K562 (cell line): ENCODE results near the gene KCND2. TPM values are rescaled to one million over a fixed set of nuclear protein-coding genes. Genes with fewer than 3 reads are reported as not detected.
"Not testable (repeated sequence)": the region's sequence is repeated elsewhere in the genome, so short reads cannot be mapped to it uniquely, and the experiment has no call there.

ENCODE experiments used
- ATAC-seq: fragments of 200-7000 bp; cut with Tn5 transposase; 3 replicates; pipeline ENCODE4 v1.9.1; 2020; ENCODE audit warnings: moderate library complexity
- BruUV-seq: library from RNA; stranded (reverse); fragments of 400-500 nt; replicated peaks from 2 replicates; lab custom pipeline; 2021; lab: Mats Ljungman, UMichigan
- CTCF ChIA-PET: fragments of 300-600 bp; formaldehyde crosslinking; extraction: SDS; loops from one replicate; lab custom pipeline; 2021; ENCODE audit warnings: low intra/inter-chr PET ratio; lab: Yijun Ruan, JAX
- POLR2A ChIA-PET: fragments of 300-600, 350-650 bp; sonication (Branson Sonifier 250); formaldehyde crosslinking; extraction: SDS; loops from one replicate; lab custom pipeline; 2021; ENCODE audit warnings: antibody characterized with exemption, inconsistent platforms; lab: Yijun Ruan, JAX
- DNase-seq, 4 experiments: peaks; one replicate each; pipeline versions ENCODE4 v3.0.0 to v3.0.0-alpha.2; 2011 to 2018; ENCODE audit warnings: low spot score in 3 of 4, mixed read lengths in 3 of 4; ENCODE audit errors: extremely low read depth in 1 of 4
- FAIRE-seq: peaks from 2 replicates; lab custom pipeline; 2011; peaks lifted over from hg19 to GRCh38; lab: Jason Lieb, UNC
- H2AFZ ChIP-seq: 2 replicates; pipeline ENCODE4 v1.6.0; 2011; ENCODE audit warnings: low read depth, low read length, control low read depth, inconsistent platforms
- H3K27ac ChIP-seq: fragments of 200-600 bp; 3 replicates; pipeline ENCODE4 v1.8.0; 2011; ENCODE audit warnings: low read depth, mild to moderate bottlenecking, control low read depth, inconsistent platforms, low read length, moderate library complexity, mixed read lengths; ENCODE audit errors: extremely low read depth
- H3K27me3 ChIP-seq, 2 experiments: fragments of 300-600 bp in 1 of 2; 2 replicates in 1 of 2; 3 replicates in 1 of 2; pipeline versions ENCODE4 v1.6.0 to v1.8.0; 2011; ENCODE audit warnings: inconsistent platforms in 2 of 2, low read length in 2 of 2, mild to moderate bottlenecking in 1 of 2, mixed read lengths in 1 of 2, moderate library complexity in 1 of 2; ENCODE audit not compliant: control insufficient read depth in 2 of 2, insufficient read depth in 2 of 2
- H3K36me3 ChIP-seq: fragments of 300-600 bp; 3 replicates; pipeline ENCODE4 v1.8.0; 2011; ENCODE audit warnings: mild to moderate bottlenecking, low read length, inconsistent platforms; ENCODE audit not compliant: control insufficient read depth, insufficient read depth
- H3K4me1 ChIP-seq, 2 experiments: fragments of 200-600 bp in 1 of 2; replicated peaks in 1 of 2; 2 replicates in 1 of 2; 3 replicates in 1 of 2; pipeline versions ENCODE4 v1.5.1 to v1.8.0; 2011; ENCODE audit warnings: inconsistent platforms in 2 of 2, low read length in 2 of 2, mild to moderate bottlenecking in 1 of 2, mixed read lengths in 1 of 2, moderate library complexity in 1 of 2; ENCODE audit not compliant: control insufficient read depth in 2 of 2, insufficient read depth in 2 of 2
- H3K4me2 ChIP-seq: 2 replicates; pipeline ENCODE4 v1.6.1; 2011; ENCODE audit warnings: low read length, control low read depth, inconsistent platforms, mixed read lengths; ENCODE audit not compliant: insufficient read depth
- H3K4me3 ChIP-seq: fragments of 200-600 bp; sonication (generic), shearing (Covaris generic); 2 replicates; pipeline ENCODE4 v1.5.1; 2016; ENCODE audit warnings: control low read depth, inconsistent platforms
- H3K79me2 ChIP-seq: fragments of 200-600 bp; 3 replicates; pipeline ENCODE4 v1.8.0; 2011; ENCODE audit warnings: low read length, inconsistent platforms; ENCODE audit not compliant: control insufficient read depth, insufficient read depth
- H3K9ac ChIP-seq, 2 experiments: 2 replicates each; pipeline versions ENCODE4 v1.6.0 to v1.6.1; 2011; ENCODE audit warnings: low read depth in 2 of 2, low read length in 2 of 2, control low read depth in 1 of 2, inconsistent platforms in 1 of 2, mild to moderate bottlenecking in 1 of 2, mixed read lengths in 1 of 2; ENCODE audit not compliant: insufficient read depth in 1 of 2
- H3K9me1 ChIP-seq: one replicate; pipeline ENCODE4 v1.6.0; 2011; ENCODE audit warnings: inconsistent platforms, mild to moderate bottlenecking, low read length, moderate library complexity; ENCODE audit not compliant: control insufficient read depth, insufficient read depth
- H3K9me3 ChIP-seq: replicated peaks from 2 replicates; pipeline ENCODE4 v1.5.1; 2011; ENCODE audit warnings: low read depth, low read length, inconsistent platforms; ENCODE audit not compliant: control insufficient read depth, insufficient read depth
- H4K20me1 ChIP-seq: replicated peaks from 2 replicates; pipeline ENCODE4 v1.6.1; 2011; ENCODE audit warnings: low read length, inconsistent platforms, mixed read lengths; ENCODE audit not compliant: control insufficient read depth, insufficient read depth
- CBFA2T3 ChIP-seq: fragments of 450-650 bp; IDR thresholded peaks from 2 replicates; pipeline ENCODE4 v1.6.1; 2017
- FOXA1 ChIP-seq: fragments of 450-650 bp; IDR thresholded peaks from 2 replicates; pipeline ENCODE4 v1.6.1; 2016; ENCODE audit warnings: mild to moderate bottlenecking, borderline replicate concordance
- NFIC ChIP-seq: fragments of 450-650 bp; IDR thresholded peaks from 2 replicates; pipeline ENCODE4 v1.6.1; 2017; ENCODE audit warnings: mild to moderate bottlenecking, inconsistent platforms
- RBM25 ChIP-seq: fragments of 200-400 bp; formaldehyde crosslinking; IDR thresholded peaks from 2 replicates; pipeline ENCODE4 v1.6.1; 2018; ENCODE audit warnings: low read length, low read depth, moderate library complexity; ENCODE audit not compliant: severe bottlenecking
- ZNF146 ChIP-seq: IDR thresholded peaks from one replicate; pipeline ENCODE4 v1.6.1; 2018; ENCODE audit warnings: missing compliant biosample characterization; ENCODE audit not compliant: unreplicated experiment
- WGBS: fragments of 100-300 bp; shearing (Covaris generic); methylation state at CpG from one replicate; pipeline ENCODE4 v1.1.6; 2016; ENCODE audit warnings: low coverage, mixed read lengths; ENCODE audit not compliant: insufficient coverage; ENCODE audit errors: missing lambda C conversion rate; 5-methylcytosine and 5-hydroxymethylcytosine counted together
- in situ Hi-C: fragments of 300-500 bp; cut with MboI; formaldehyde crosslinking; loops from 4 replicates; pipeline ENCODE4 v1.15.0; 2018; ENCODE audit warnings: inconsistent platforms, mixed read lengths
- intact Hi-C: fragments of 100-400 bp; cut with micrococcal nuclease; formaldehyde crosslinking; loops from 2 replicates; pipeline ENCODE4 v1.14.2; 2022
- polyA plus RNA-seq, 8 experiments: library from polyadenylated mRNA; depleted of rRNA in 4 of 8; stranded (reverse) in 5 of 8; unstranded in 3 of 8; fragments of >200 nt; fragmentation: Nextera tagmentation in 2 of 8; fragmentation: Illumina TruSeq in 1 of 8; extraction: Ambion mirVana in 2 of 8; extraction: Trizol in 1 of 8; gene quantifications; 2 replicates each; pipeline versions ENCODE4 v1.2.1 to v1.2.3, GENCODE V29; 2011 to 2014; ENCODE audit warnings: inconsistent platforms in 1 of 8, missing spikeins in 1 of 8
- total RNA-seq, 7 experiments: library from RNA; depleted of rRNA in 6 of 7; stranded (reverse); fragments of >200 nt in 6 of 7; fragmentation: Illumina TruSeq in 2 of 7; extraction: Trizol in 2 of 7; gene quantifications; 2 replicates each; pipeline versions ENCODE4 v1.2.1 to v1.2.3, GENCODE V29; 2011 to 2021; ENCODE audit warnings: low replicate concordance in 1 of 7
- TF ChIP-seq, protein P1 (sequence below): fragments of 250-450 bp; sonication (Bioruptor Pico); IDR thresholded peaks from 2 replicates; pipeline ENCODE4 v1.5.0; 2021
- TF ChIP-seq, protein P2 (sequence below), 2 experiments: fragments of 450-650 bp; IDR thresholded peaks; 2 replicates each; pipeline ENCODE4 v1.6.1; 2016

The KCND2 gene
- total and polyA plus RNA-seq, 9 of the 15 experiments (the other 6 are each of a cell fraction or from before 2014, with no cell fraction given) = 0.03 to 0.12 TPM; not detected in 7

DNA sequence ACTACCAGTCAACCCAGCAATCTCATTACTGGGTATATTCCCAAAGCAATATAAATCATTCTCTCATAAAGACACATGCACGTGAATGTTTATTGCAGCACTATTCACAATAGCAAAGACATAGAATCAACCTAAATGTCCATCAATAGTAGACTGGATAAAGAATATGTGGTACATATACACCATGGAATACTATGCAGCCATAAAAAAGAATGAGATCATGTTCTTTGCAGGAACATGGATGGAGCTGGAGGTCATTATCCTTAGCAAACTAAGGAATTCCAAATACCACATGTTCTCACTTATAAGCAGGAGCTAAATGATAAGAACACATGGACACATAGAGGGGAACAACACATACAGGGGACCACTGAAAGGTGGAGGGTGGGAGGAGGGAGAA is 429.4 kb downstream of the KCND2 start:
- not testable (repeated sequence) for DNase-seq
- intact Hi-C loops = loop anchor here (10.0 kb wide), 1 partner anchor 1592 kb away; no protein-coding TSS in a partner anchor

DNA sequence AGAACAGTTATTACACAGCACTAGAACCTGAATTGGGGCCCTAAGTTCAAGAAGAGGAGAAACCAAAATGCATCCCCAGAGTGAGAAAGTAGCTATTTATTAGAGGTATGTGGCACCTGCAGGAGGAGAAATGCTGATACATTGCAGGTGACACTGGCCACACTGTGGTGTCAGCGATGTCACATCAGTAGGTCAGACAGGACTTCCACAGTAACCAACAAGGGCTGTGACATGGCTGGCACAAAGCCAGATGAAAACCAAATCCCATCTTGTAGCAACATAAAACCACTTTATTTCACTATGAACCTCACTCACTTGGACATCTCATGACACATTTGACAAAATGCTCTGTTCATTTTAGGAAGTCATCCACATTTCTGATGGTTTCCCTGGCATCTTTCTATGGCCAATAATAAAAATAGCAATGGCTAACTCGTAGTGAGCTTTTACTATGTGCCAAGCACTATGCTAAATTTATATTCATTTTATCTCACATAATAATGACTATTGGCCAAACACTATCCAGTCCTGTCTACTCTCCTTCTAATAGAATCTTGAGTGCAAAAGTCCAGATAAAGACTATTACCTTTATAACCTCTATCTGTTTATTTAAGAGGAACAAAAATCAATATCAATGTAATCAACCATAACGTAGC is 430.7 kb downstream of the KCND2 start:
- no peaks in the 10 kb centered on the region for H3K36me3 ChIP-seq
- H3K4me1 ChIP-seq = no peaks in the 10 kb centered on the region
- no TSS peak for BruUV-seq
- H3K9me3 ChIP-seq = no peaks in the 10 kb centered on the region
- no peaks in the 10 kb centered on the region for H3K27me3 ChIP-seq
- in situ Hi-C loops (no loop called here), intact Hi-C loops (loop anchor here (10.0 kb wide), 1 partner anchor 1591 kb away; no protein-coding TSS in a partner anchor)
- H2AFZ ChIP-seq = no peak overlapping the region
- H3K9me1 ChIP-seq = no peaks in the 10 kb centered on the region
- H3K27ac ChIP-seq = no peak overlapping the region
- ChIA-PET CTCF (no interaction called here), POLR2A (interaction anchor here (0.7 to 0.8 kb wide), 2 partner anchors 9 to 21 kb away, joined by 3 read pairs; no protein-coding TSS in a partner anchor)
- no peak for ATAC-seq
- H3K4me3 ChIP-seq = no peak overlapping the region
- no peaks in the 10 kb centered on the region for H4K20me1 ChIP-seq
- no peak for DNase-seq
- WGBS = 1% methylated on average over 3 of the region's 3 CpGs
- no peaks in the 10 kb centered on the region for H3K79me2 ChIP-seq
- no peak overlapping the region for H3K4me2 ChIP-seq
- no peak for FAIRE-seq
- TF ChIP-seq CBFA2T3 (no peak), FOXA1 (no peak), NFIC (peak; percentile 71)
- TF ChIP-seq, protein P1, sequence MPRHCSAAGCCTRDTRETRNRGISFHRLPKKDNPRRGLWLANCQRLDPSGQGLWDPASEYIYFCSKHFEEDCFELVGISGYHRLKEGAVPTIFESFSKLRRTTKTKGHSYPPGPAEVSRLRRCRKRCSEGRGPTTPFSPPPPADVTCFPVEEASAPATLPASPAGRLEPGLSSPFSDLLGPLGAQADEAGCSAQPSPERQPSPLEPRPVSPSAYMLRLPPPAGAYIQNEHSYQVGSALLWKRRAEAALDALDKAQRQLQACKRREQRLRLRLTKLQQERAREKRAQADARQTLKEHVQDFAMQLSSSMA (CRISPR knock-in tag) = no peak
- TF ChIP-seq, protein P2, sequence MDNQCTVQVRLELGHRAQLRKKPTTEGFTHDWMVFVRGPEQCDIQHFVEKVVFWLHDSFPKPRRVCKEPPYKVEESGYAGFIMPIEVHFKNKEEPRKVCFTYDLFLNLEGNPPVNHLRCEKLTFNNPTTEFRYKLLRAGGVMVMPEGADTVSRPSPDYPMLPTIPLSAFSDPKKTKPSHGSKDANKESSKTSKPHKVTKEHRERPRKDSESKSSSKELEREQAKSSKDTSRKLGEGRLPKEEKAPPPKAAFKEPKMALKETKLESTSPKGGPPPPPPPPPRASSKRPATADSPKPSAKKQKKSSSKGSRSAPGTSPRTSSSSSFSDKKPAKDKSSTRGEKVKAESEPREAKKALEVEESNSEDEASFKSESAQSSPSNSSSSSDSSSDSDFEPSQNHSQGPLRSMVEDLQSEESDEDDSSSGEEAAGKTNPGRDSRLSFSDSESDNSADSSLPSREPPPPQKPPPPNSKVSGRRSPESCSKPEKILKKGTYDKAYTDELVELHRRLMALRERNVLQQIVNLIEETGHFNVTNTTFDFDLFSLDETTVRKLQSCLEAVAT (IDR thresholded peaks at IDR 0.05) = no peak
- H3K9ac ChIP-seq = no peak overlapping the region

More for the DNA sequence above, 429.4 kb downstream of the KCND2 start:
- in situ Hi-C loops, H4K20me1 ChIP-seq, H3K4me2 ChIP-seq, H3K4me3 ChIP-seq, FAIRE-seq, H3K27me3 ChIP-seq, H3K9me3 ChIP-seq, H3K27ac ChIP-seq, H3K79me2 ChIP-seq, H3K9me1 ChIP-seq, H3K36me3 ChIP-seq, H3K9ac ChIP-seq, ATAC-seq, CTCF ChIA-PET, POLR2A ChIA-PET, BruUV-seq, H3K4me1 ChIP-seq, H2AFZ ChIP-seq: not testable (repeated sequence)
- 0% methylated on average over 1 of the region's 1 CpG for WGBS
- TF ChIP-seq ZNF146 (CRISPR knock-in tag) (peak; percentile 65), RBM25 (peak; percentile 16)
